ENCODE measurements around the gene D2HGDH.

GRCh38 chr2:241769819-241770184 lies 35.4 kb downstream of the D2HGDH start:
- no peak for TF ChIP-seq EZH2 (IDR thresholded peaks at IDR 0.05; ENCODE audit: borderline replicate concordance, low read depth, low read length, poor library complexity, severe bottlenecking)
- no peak for TF ChIP-seq CTCF (conservative IDR thresholded peaks at IDR 0.05; ENCODE audit: low read depth, low read length)
